GM19438 (cell line): Measurements from ENCODE around the gene KRTAP10-4.
"Not testable (repeated sequence)": the region's sequence is repeated elsewhere in the genome, so short reads cannot be mapped to it uniquely, and the experiment has no call there.

ENCODE experiments used
- ATAC-seq: cut with Tn5 transposase; IDR thresholded peaks from one replicate; pipeline ENCODE4 v1.9.1; 2021; ENCODE audit warnings: low read depth; ENCODE audit not compliant: unreplicated experiment

KRTAP10-4 gene

GRCh38 chr21:44555200-44555875 lies 18.2 kb upstream of the KRTAP10-4 start:
- ATAC-seq = no peak

GRCh38 chr21:44556879-44557278 lies 16.6 kb upstream of the KRTAP10-4 start:
- ATAC-seq = no peak

GRCh38 chr21:44557491-44558328 lies 15.8 kb upstream of the KRTAP10-4 start:
- no peak for ATAC-seq

- ATAC-seq = not testable (repeated sequence)
Observed at GRCh38 chr21:44558329-44558675, 15.2 kb upstream of the KRTAP10-4 start.

- ATAC-seq = no peak
Observed at GRCh38 chr21:44558695-44559094, 14.8 kb upstream of the KRTAP10-4 start, which contains the start of gene KRTAP10-3. TSS of gene KRTAP10-3 (minus strand) at chr21:44558795. CDS start at chr21:44558715, 80 bp downstream.

GRCh38 chr21:44564099-44564498 lies 9.4 kb upstream of the KRTAP10-4 start:
- ATAC-seq = no peak

GRCh38 chr21:44564886-44565598 lies 8.5 kb upstream of the KRTAP10-4 start:
- ATAC-seq = no peak

- ATAC-seq = no peak
Observed at GRCh38 chr21:44566403-44566802, 7.1 kb upstream of the KRTAP10-4 start.

GRCh38 chr21:44567481-44568171 lies 5.9 kb upstream of the KRTAP10-4 start:
- ATAC-seq = no peak

GRCh38 chr21:44568261-44568660 lies 5.3 kb upstream of the KRTAP10-4 start:
- ATAC-seq = no peak

- no peak for ATAC-seq
Observed at GRCh38 chr21:44568667-44569556, 4.6 kb upstream of the KRTAP10-4 start.

- no peak for ATAC-seq
Observed at GRCh38 chr21:44569861-44570517, 3.5 kb upstream of the KRTAP10-4 start.

GRCh38 chr21:44571296-44571695 lies 2.2 kb upstream of the KRTAP10-4 start:
- ATAC-seq = no peak

GRCh38 chr21:44571844-44572782 lies 1.4 kb upstream of the KRTAP10-4 start:
- no peak for ATAC-seq

GRCh38 chr21:44572959-44573583 lies 458 bp upstream of the KRTAP10-4 start:
- ATAC-seq = no peak

- ATAC-seq = no peak
Observed at GRCh38 chr21:44574457-44575306, 1.2 kb downstream of the KRTAP10-4 start.
